Activated CD8-positive, alpha-beta memory T cell treated with anti-CD3 and anti-CD28 coated beads, Interleukin-2, amount 50 U/mL, for 24 hours (primary cell): Measurements from ENCODE around the gene UNC13C.
"Not testable (repeated sequence)": the region's sequence is repeated elsewhere in the genome, so short reads cannot be mapped to it uniquely, and the experiment has no call there.

Experiments used
- DNase-seq: peaks from one replicate; pipeline ENCODE4 v3.0.0-alpha.2; 2020; ENCODE audit errors: extremely low read depth

Gene UNC13C

GRCh38 chr15:53978253-53978906 lies at the start of gene UNC13C:
Gene UNC13C (plus strand): TSS chr15:53978441. CDS start chr15:54012904, 34,463 bp downstream.
- no peak for DNase-seq

GRCh38 chr15:53936137-53936536 lies 42.1 kb upstream of the UNC13C start:
- DNase-seq = no peak

- DNase-seq = not testable (repeated sequence)
These were observed 40.6 kb upstream of the UNC13C start for GRCh38 chr15:53937632-53938031.

- no peak for DNase-seq
These were observed 27.7 kb upstream of the UNC13C start for GRCh38 chr15:53950572-53950971.

- DNase-seq = no peak
These were observed 22.8 kb upstream of the UNC13C start for GRCh38 chr15:53955396-53955795.

GRCh38 chr15:53962646-53963561 lies 15.3 kb upstream of the UNC13C start:
- DNase-seq = no peak

GRCh38 chr15:53963801-53964200 lies 14.4 kb upstream of the UNC13C start:
- DNase-seq = no peak

- DNase-seq = no peak
These were observed 4.1 kb upstream of the UNC13C start for GRCh38 chr15:53974121-53974520.

GRCh38 chr15:53974813-53975212 lies 3.4 kb upstream of the UNC13C start:
- no peak for DNase-seq

- DNase-seq = no peak
These were observed 1.3 kb upstream of the UNC13C start for GRCh38 chr15:53976844-53977392.

GRCh38 chr15:53979051-53979788 lies 979 bp downstream of the UNC13C start:
- DNase-seq = no peak

- DNase-seq = no peak
These were observed 1.8 kb downstream of the UNC13C start for GRCh38 chr15:53980021-53980420.

GRCh38 chr15:53982071-53982680 lies 3.9 kb downstream of the UNC13C start:
- no peak for DNase-seq

GRCh38 chr15:53982876-53983275 lies 4.6 kb downstream of the UNC13C start:
- no peak for DNase-seq

- no peak for DNase-seq
These were observed 6.0 kb downstream of the UNC13C start for GRCh38 chr15:53984221-53984620.

GRCh38 chr15:53985562-53985961 lies 7.3 kb downstream of the UNC13C start:
- no peak for DNase-seq

GRCh38 chr15:53987480-53987879 lies 9.2 kb downstream of the UNC13C start:
- DNase-seq = no peak

- no peak for DNase-seq
These were observed 29.0 kb downstream of the UNC13C start for GRCh38 chr15:54007256-54007655.

GRCh38 chr15:54011656-54012055 lies 33.4 kb downstream of the UNC13C start:
- no peak for DNase-seq

GRCh38 chr15:54014067-54014655 lies 35.9 kb downstream of the UNC13C start:
- no peak for DNase-seq

- DNase-seq = no peak
These were observed 39.0 kb downstream of the UNC13C start for GRCh38 chr15:54017251-54017650.
